Measurements from ENCODE around the gene RDH16. TPM values are rescaled to one million over a fixed set of nuclear protein-coding genes. Genes with fewer than 3 reads are reported as not detected.

Gene RDH16
- total RNA-seq, 1 experiment from 2014 or later, result 0.39 TPM

- Histone ChIP-seq H2AFZ (ENCODE audit: low read length) (no peak overlapping the region), H3K56ac (ENCODE audit: insufficient read length, low read depth, low read length) (no peak overlapping the region)
These were observed 29.1 kb downstream of the RDH16 start for GRCh38 chr12:56928262-56928661.

More at GRCh38 chr12:56928262-56928661, 29.1 kb downstream of the RDH16 start:
- H4K91ac ChIP-seq (ENCODE audit: insufficient read length, low read depth, low read length), result no peak overlapping the region
- H3K27me3 ChIP-seq (ENCODE audit: insufficient read depth, low read length), result no peaks in the 10 kb centered on the region
- H3K14ac ChIP-seq (ENCODE audit: insufficient read depth, low read length), result no peak overlapping the region
- H3K4me1 ChIP-seq (ENCODE audit: insufficient read depth, low read length), result peaks cover 6% of the 10 kb centered on the region; the same call in 1 of the 2 replicates
- no peaks in the 10 kb centered on the region for H3K79me1 ChIP-seq (ENCODE audit: insufficient read depth, low read depth, low read length, poor library complexity, severe bottlenecking)
- H2BK15ac ChIP-seq (ENCODE audit: low read depth, low read length), result no peak overlapping the region
- Mint-ChIP-seq H3K27me3 (ENCODE audit: low read depth) (peaks cover 12% of the 10 kb centered on the region), H3K27ac (no peak overlapping the region; a peak in 1 of 7 replicates), H3K4me1 (peaks cover 36 to 38% of the 10 kb centered on the region in 2 experiments), H3K36me3 (ENCODE audit: insufficient read depth in 1 of 3, low read depth in 3 of 3) (no peaks in the 10 kb centered on the region; a peak in 1 of 7 replicates), H3K4me3 (no peak overlapping the region; a peak in 1 of 5 replicates), H3K9me3 (peaks cover 0 to 2% of the 10 kb centered on the region in 2 experiments; a peak in 3 of 5 replicates)
- TF ChIP-seq CTCF (conservative IDR thresholded peaks at IDR 0.05), result no peak
- H4K20me1 ChIP-seq (ENCODE audit: control insufficient read depth, insufficient read depth, insufficient read length), result no peaks in the 10 kb centered on the region
- H3T11ph ChIP-seq (ENCODE audit: low read length), result no peak overlapping the region
- H3K4ac ChIP-seq (ENCODE audit: low read depth, low read length), result no peak overlapping the region
- H2BK5ac ChIP-seq (ENCODE audit: insufficient read length, low read length), result no peak overlapping the region
- no CpG with 5 or more reads among the region's 3 CpGs for WGBS (ENCODE audit: extremely low coverage, insufficient read length, low lambda C conversion rate)
- H3K9ac ChIP-seq (ENCODE audit: extremely low read depth, insufficient read length, low read length), result no peak overlapping the region
- no peak overlapping the region for H2BK120ac ChIP-seq (ENCODE audit: low read depth, low read length, poor library complexity, severe bottlenecking)
- no peak overlapping the region for H3K4me2 ChIP-seq (ENCODE audit: insufficient read depth, insufficient read length, low read length)
- no peaks in the 10 kb centered on the region for H3K23me2 ChIP-seq (ENCODE audit: insufficient read length, low read depth, low read length, poor library complexity, severe bottlenecking)
- H4K8ac ChIP-seq (replicated peaks; ENCODE audit: insufficient read length, low read depth, low read length), result no peak overlapping the region
- H4K5ac ChIP-seq (ENCODE audit: insufficient read length, low read depth, low read length), result no peak overlapping the region
- H2AK5ac ChIP-seq (ENCODE audit: insufficient read length, low read length), result no peak overlapping the region
- H3K9me3 ChIP-seq (ENCODE audit: control insufficient read depth, low read depth, low read length), result no peaks in the 10 kb centered on the region
- no peak overlapping the region for H3K27ac ChIP-seq (ENCODE audit: insufficient read length, low read depth, low read length)
- H3K18ac ChIP-seq (ENCODE audit: insufficient read length, low read depth, low read length), result no peak overlapping the region
- H2BK20ac ChIP-seq (ENCODE audit: low read depth, low read length, poor library complexity, severe bottlenecking), result no peak overlapping the region
- H3K79me2 ChIP-seq (ENCODE audit: insufficient read depth, low read length), result no peaks in the 10 kb centered on the region
- no peak overlapping the region for H3K23ac ChIP-seq (ENCODE audit: insufficient read length, low read depth, low read length)
- no peak for DNase-seq
- H2BK12ac ChIP-seq (ENCODE audit: insufficient read length, low read depth, low read length), result no peak overlapping the region
